Measurements from ENCODE around the gene COQ9.
"Not testable (repeated sequence)": the region's sequence is repeated elsewhere in the genome, so short reads cannot be mapped to it uniquely, and the experiment has no call there.

COQ9 gene

GRCh38 chr16:57447186-57447962 lies at the start of gene COQ9, which contains the start of gene CIAPIN1:
Gene COQ9 (plus strand): TSS chr16:57447479. CDS start chr16:57447506, 27 bp downstream.
Gene CIAPIN1 (minus strand): TSS chr16:57447385. CDS start chr16:57440928, 6,457 bp downstream.
- in situ Hi-C loops (cut with MboI; ENCODE audit: low sequenced_read_pairs): no loop called here

GRCh38 chr16:57397493-57397892 lies 49.8 kb upstream of the COQ9 start:
- in situ Hi-C loops (cut with MboI; ENCODE audit: low sequenced_read_pairs): not testable (repeated sequence)

DNA sequence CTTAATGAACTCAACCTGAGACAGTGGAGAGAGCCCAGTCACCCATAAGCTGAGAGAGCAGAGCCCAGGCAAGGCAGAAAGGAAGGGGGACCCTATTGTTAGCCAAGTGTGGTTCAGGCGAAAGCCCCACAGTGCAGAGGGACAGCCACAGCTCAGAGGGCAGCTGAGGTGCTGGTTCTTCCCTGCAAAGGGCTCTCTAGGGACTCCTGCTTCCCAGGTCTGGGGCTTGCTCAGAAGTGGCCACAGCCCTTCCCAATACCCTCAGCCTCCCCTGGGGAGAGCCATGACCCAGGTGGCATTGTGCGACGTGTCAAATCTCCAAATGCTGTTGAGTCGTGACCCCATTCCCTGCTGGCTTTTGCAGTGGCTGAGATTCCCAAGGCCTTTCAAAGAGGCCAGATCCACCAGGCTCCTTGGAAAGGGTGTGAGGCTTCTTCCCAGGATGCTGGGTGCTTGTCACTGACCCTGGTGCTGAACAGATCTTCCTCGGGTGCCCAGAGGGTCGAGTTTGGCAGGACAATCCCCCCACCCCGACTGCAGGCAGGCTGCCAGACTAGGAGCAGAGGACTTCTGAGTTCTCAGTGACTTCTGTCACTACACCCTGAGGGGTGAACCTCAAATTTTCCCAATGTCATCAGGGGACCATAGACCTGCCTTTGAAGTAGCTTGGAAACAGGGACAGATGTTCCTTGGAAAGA lies 45.2 kb upstream of the COQ9 start:
- in situ Hi-C loops (cut with MboI; ENCODE audit: low sequenced_read_pairs): no loop called here

DNA sequence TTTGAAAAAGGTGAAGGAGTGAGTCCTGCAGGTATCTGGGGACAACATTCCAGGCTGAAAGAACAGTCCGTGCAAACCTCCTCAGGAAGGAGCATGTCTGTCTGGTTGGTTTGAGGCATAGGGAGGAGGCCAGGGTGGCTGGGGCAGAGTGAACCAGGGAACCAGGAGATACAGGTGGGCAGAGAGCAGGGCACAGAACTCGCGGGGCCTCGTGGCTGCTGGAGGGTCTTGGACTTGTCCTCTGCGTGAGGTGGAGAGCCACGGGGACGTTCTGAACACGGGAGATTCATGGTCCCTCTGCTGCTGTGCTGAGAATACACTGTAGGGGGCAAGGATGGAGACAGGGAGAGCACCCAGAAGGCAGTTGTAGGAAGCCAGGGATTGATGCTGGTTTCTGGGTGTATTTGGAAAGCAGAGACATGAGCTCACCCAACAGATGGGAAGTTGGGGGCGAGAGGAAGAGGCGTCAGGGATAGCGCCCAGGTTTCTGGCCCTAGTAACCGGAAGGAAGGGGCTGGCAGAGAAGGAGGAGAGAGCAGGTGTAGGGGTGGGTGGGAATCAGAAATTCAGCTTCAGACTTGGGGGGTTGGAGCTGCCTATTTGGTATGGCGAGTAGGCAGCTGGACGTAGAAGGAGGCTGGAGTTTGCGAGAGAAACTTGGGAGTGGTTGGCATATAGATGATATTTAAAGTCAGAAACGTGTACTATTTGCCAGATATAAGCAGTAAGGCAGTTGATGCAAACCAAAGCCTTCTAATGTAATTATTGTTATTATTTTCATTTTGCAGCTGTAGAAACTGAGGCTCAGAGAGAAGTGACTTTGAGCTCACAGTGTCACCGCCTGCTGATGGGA lies 43.1 kb upstream of the COQ9 start, which contains the start of gene CCL17:
CCL17 (plus strand) TSS at position 803 of the 853 bp plus-strand sequence. CDS start 9,166 bp downstream, outside the sequence.
- in situ Hi-C loops (cut with MboI; ENCODE audit: low sequenced_read_pairs): no loop called here

GRCh38 chr16:57405097-57405496 lies 42.2 kb upstream of the COQ9 start:
- in situ Hi-C loops (cut with MboI; ENCODE audit: low sequenced_read_pairs): no loop called here

- in situ Hi-C loops (cut with MboI; ENCODE audit: low sequenced_read_pairs): no loop called here
These were observed 40.4 kb upstream of the COQ9 start for GRCh38 chr16:57406881-57407280.

DNA sequence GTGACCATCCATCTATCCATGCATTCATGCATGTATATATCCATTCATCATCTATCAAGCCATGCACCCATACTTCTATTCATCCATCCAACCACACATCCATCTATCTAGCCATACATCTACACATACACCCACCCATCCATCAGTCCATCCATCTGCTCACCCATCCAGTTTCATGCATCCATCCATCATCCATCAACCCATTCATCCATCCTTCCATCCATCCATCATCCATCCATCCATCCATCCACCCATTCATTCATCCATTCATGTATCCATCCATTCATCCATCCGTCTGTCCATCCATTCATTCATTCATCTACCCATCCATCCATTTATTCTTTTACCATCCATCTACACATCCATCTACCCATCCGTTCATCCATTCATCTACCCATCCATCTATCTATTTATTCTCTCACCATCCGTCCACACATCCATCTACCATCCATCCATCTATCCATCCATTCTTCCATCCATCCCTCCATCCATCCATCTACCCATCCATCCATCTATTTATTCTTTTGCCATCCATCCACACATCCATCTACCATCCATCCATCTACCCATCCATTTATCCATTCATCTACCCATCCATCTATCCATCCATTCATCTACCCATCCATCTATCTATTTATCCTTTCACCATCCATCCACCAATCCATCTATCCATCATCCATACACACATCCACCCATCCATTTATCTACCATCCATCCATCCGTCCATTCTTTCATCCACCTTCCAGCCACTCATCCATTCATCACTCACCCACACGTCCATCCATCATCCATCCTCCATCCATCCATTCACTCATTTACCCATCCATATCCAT lies 39.5 kb upstream of the COQ9 start:
- in situ Hi-C loops (cut with MboI; ENCODE audit: low sequenced_read_pairs): no loop called here

DNA sequence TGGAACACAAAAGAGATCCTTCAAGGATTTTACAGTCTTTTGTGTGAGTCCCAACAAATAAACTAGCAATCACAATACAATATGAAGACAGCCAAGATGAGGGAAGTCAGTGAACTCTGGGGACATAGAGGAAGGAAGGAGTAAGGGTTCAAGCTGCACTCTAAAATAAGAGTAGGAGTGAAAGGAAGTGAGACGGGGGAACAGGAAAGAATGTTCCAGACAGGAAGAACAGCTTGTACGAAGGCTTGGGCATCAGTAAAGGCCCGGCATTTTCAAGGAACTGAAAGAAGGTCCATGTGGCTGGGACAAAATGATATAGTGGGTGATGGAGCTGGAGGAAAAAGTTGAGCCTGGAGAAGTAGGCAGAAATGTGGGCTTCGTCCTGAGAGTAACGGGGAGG lies 38.2 kb upstream of the COQ9 start:
- in situ Hi-C loops (cut with MboI; ENCODE audit: low sequenced_read_pairs): no loop called here

GRCh38 chr16:57409870-57410587 lies 37.2 kb upstream of the COQ9 start:
- in situ Hi-C loops (cut with MboI; ENCODE audit: low sequenced_read_pairs): no loop called here

DNA sequence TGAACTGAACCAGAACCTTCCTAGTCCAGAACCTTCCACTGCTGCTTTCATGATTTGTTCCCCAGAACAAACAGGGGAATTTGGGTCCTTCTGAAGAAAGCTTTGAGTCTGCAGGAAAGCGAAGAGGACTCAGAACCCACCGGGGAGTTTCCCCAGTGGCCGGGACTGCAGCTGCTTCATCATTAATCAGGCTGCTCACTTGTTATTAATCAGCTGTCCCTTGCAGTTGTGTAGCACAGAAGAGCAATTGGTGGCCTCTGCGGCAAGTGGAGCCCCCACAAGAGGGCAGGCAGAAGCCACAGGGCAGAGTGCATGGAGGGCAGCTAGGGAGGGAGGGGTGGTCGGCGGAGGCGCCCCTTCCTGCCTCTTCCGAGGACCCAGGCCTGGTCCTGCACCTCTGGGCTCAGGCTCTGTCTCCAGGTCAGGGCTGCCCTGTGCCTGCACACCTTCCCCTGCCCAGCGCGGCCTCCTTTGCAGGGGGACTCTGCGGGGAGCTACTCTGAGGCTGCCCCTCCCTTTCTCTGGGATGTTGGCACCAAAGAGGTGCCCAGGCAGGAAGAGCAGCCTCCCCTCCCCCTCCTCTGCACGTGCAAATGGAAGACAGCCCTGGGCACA lies 35.8 kb upstream of the COQ9 start:
- in situ Hi-C loops (cut with MboI; ENCODE audit: low sequenced_read_pairs): no loop called here

DNA sequence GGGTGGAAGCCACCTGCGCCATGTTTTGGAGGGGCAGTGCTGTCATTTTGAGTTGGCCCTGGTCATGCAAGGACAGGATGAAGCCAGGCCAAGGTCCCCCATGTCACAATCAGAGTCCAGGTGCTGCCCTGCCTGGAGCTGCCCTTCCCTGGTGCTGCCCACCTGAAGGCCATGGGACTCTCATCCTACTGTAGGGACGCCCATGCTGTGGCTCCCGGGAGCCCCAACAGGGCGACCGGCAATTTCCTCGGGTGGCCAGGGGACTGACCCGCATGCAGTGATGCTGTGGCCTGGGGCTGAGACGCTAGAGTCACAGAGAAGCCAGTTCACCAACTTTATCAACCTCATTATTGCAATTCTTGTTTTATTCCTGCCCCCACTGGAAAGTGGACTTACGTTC lies 34.7 kb upstream of the COQ9 start:
- in situ Hi-C loops (cut with MboI; ENCODE audit: low sequenced_read_pairs): no loop called here

GRCh38 chr16:57413301-57413730 lies 34.0 kb upstream of the COQ9 start:
- in situ Hi-C loops (cut with MboI; ENCODE audit: low sequenced_read_pairs): no loop called here

DNA sequence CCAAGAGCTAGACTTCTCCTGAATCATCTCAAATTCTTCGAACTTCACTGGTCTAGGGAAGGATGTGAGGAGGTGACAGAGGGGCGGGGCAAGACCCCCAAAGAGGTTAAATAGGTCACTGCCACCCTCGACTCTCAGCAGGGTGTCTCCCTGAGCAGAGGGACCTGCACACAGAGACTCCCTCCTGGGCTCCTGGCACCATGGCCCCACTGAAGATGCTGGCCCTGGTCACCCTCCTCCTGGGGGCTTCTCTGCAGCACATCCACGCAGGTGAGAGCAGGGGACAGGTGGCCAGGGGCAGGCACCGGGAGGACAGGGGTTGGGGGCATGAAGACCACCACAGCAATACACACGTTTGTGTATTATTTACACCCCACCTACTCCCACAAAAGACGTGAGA lies 33.5 kb upstream of the COQ9 start:
- in situ Hi-C loops (cut with MboI; ENCODE audit: low sequenced_read_pairs): no loop called here

GRCh38 chr16:57416084-57416483 lies 31.2 kb upstream of the COQ9 start:
- in situ Hi-C loops (cut with MboI; ENCODE audit: low sequenced_read_pairs): loop anchor here (5.0 kb wide), 1 partner anchor 114 kb away; no protein-coding TSS in a partner anchor

- in situ Hi-C loops (cut with MboI; ENCODE audit: low sequenced_read_pairs): loop anchor here (5.0 kb wide), 1 partner anchor 117 kb away; no protein-coding TSS in a partner anchor
These were observed 27.8 kb upstream of the COQ9 start for GRCh38 chr16:57419506-57419905.

GRCh38 chr16:57422026-57422944 lies 25.0 kb upstream of the COQ9 start:
- in situ Hi-C loops (cut with MboI; ENCODE audit: low sequenced_read_pairs): no loop called here

- in situ Hi-C loops (cut with MboI; ENCODE audit: low sequenced_read_pairs): no loop called here
These were observed 24.1 kb upstream of the COQ9 start for GRCh38 chr16:57423152-57423551.

- in situ Hi-C loops (cut with MboI; ENCODE audit: low sequenced_read_pairs): no loop called here
These were observed 22.7 kb upstream of the COQ9 start for GRCh38 chr16:57424583-57424982.
